ENCODE results near the gene FOXF2.
A peak's percentile ranks its signal among the peaks of the same experiment; 100 is the strongest.

FOXF2 gene

DNA sequence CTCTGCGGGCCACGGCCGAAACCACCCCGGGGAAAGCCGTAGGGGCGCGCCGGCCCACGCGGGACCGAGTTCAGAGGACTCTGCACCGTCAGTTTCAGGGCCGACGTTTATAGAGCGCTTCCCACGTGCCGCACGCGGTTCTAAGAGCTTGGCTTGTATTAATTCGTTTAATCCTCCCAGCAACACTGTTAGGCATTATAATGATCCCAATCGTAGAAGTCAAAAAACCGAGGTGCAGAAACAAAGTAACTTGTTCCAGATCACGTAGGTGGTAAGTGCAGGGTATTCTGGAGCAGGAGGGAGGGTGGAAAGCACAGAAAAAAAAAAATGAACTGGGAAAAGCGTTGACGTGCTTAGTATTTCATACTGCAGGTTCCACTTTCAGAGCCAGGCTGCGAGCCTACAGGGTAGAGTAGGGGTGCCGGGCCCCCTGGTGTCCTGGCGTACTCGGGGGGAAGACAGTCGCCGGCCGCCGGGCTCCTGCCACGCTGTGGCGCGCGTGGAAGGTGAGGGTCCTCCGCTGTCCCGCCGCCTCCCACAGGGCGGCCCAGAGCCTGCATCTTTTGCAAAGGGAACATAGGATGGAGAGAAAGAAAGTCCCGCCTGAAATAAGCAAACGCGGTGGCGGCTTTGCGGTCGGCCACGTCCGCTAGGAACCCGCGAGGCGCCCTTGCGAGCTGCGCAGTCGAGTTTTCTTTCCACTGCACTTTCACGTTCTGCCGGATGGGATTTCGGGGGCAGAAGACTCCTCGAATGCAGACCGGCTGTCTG is 10.2 kb upstream of the FOXF2 start:
- no peaks in the 10 kb centered on the region for H3K36me3 ChIP-seq
- peak; percentile 23 for DNase-seq
- peaks cover 99% of the 10 kb centered on the region for H3K27me3 ChIP-seq (ENCODE audit: insufficient read depth, low read depth, severe bottlenecking)
- no peak overlapping the region for H3K4me3 ChIP-seq (ENCODE audit: low read depth, low read length)
- no peak overlapping the region for H3K27ac ChIP-seq
- TF ChIP-seq, protein P1, sequence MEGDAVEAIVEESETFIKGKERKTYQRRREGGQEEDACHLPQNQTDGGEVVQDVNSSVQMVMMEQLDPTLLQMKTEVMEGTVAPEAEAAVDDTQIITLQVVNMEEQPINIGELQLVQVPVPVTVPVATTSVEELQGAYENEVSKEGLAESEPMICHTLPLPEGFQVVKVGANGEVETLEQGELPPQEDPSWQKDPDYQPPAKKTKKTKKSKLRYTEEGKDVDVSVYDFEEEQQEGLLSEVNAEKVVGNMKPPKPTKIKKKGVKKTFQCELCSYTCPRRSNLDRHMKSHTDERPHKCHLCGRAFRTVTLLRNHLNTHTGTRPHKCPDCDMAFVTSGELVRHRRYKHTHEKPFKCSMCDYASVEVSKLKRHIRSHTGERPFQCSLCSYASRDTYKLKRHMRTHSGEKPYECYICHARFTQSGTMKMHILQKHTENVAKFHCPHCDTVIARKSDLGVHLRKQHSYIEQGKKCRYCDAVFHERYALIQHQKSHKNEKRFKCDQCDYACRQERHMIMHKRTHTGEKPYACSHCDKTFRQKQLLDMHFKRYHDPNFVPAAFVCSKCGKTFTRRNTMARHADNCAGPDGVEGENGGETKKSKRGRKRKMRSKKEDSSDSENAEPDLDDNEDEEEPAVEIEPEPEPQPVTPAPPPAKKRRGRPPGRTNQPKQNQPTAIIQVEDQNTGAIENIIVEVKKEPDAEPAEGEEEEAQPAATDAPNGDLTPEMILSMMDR (IDR thresholded peaks at IDR 0.05; ENCODE audit: low read depth, low read length): peak; percentile 18; the same call in 1 of the 2 replicates
- no peaks in the 10 kb centered on the region for H3K9me3 ChIP-seq (ENCODE audit: severe bottlenecking)

DNA sequence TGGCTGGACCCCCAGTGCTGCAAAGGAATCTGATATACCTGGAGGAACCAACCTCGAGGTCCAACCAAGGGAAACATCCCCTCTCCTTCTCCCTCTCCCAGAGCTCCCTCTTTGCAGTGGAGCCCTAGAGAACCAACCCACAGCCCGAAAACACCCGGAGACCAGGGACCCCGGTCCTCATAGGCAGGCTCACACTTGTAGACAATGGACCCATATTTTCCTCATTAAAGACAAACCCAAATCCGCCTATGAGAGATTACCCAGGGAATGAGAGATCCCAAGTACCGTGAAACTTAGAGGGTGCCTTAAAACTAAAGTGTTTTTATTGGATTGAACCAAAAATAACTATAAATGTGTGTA is 9.6 kb upstream of the FOXF2 start:
- no peak overlapping the region for H3K27ac ChIP-seq
- H3K4me3 ChIP-seq (ENCODE audit: low read depth, low read length): no peak overlapping the region
- TF ChIP-seq, protein P1 (IDR thresholded peaks at IDR 0.05; ENCODE audit: low read depth, low read length): no peak
- DNase-seq: no peak
- no peaks in the 10 kb centered on the region for H3K9me3 ChIP-seq (ENCODE audit: severe bottlenecking)
- H3K27me3 ChIP-seq (ENCODE audit: insufficient read depth, low read depth, severe bottlenecking): peaks cover 99% of the 10 kb centered on the region
- H3K36me3 ChIP-seq: no peaks in the 10 kb centered on the region

DNA sequence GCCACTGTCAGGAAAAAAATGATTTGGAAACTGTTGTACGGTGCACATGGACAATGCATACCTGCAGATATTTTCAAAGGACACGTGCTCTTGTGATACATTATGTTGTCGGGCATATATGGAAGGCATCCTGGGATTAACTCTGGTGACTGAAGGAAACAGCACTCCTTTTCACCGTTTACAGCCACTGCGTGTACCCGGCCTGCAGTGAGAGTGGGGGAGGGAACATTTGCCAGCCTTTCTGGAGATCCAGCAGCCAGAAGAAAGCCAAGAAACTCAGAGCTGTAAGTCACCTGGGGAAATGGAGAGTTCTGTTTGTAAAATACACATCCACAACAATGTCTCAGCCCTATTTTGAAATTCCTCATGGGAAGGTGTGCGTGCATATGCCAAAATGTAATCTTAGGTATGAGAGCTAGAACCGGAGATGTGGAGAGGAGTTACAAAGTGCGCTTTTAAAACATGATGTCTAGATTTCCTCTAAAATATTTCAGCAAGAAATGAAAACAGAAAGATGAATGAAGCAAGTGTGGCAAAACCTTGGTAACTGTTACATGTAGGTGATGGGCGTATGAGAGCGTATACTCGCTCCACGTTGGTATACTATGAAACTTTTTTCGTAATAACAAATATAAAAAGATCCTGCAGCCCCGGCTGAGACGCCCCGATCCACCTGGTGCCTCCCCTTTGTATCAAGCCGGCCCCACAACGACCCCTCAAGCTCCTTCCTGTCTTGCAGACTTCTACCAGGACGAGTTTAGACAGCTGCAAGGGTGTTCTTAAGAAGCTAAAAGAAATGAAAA is 8.6 kb upstream of the FOXF2 start:
- no peak for DNase-seq
- H3K36me3 ChIP-seq: no peaks in the 10 kb centered on the region
- TF ChIP-seq, protein P1 (IDR thresholded peaks at IDR 0.05; ENCODE audit: low read depth, low read length): no peak
- peaks cover 99% of the 10 kb centered on the region for H3K27me3 ChIP-seq (ENCODE audit: insufficient read depth, low read depth, severe bottlenecking)
- no peaks in the 10 kb centered on the region for H3K9me3 ChIP-seq (ENCODE audit: severe bottlenecking)
- H3K27ac ChIP-seq: no peak overlapping the region
- no peak overlapping the region for H3K4me3 ChIP-seq (ENCODE audit: low read depth, low read length)

DNA sequence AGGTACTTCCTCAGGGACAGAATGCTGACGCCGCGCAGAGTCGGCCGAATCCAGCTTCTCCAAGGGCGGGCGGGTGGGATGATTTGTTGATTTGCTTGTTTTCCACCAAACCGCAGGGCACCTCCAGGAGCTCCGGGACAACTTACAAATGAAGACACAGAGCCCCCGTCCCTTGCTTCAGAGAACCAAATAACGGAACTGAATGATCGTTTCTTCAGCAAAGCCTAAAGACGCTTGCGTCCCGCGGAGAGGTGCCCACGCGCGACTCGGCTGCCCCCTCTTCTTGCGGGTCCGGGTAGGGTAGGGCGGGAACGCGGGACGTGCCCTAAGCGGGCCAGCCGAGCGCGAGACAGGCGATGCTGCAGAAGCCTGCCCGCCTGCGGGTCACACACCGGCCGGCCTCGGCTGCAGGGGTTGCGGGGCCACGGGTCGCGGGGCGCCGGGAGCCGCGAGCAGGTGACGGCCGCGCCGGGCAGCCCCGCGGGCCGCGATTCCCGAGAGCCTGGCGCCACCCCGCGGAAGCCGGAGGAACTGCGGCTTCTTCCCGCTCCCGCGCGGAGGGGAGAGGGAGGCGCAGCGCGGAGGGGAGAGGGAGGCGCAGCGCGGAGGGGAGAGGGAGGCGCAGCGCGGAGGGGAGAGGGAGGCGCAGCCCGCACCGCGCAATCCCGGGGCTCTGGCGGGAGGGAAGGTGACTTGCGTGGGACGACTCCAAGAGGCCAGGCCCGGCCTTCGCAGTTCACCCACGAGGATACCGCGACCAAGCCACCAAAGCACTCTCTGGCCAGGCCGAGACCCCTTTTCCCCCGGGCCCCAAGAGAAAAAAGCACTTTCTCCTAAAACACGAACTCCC is 7.7 kb upstream of the FOXF2 start:
- TF ChIP-seq, protein P1 (IDR thresholded peaks at IDR 0.05; ENCODE audit: low read depth, low read length): peak; percentile 84
- DNase-seq: peak; percentile 77
- Histone ChIP-seq H3K36me3 (no peaks in the 10 kb centered on the region), H3K9me3 (ENCODE audit: severe bottlenecking) (no peaks in the 10 kb centered on the region), H3K27me3 (ENCODE audit: insufficient read depth, low read depth, severe bottlenecking) (peaks cover 99% of the 10 kb centered on the region), H3K27ac (no peak overlapping the region), H3K4me3 (ENCODE audit: low read depth, low read length) (peak overlapping the region; percentile 25)

DNA sequence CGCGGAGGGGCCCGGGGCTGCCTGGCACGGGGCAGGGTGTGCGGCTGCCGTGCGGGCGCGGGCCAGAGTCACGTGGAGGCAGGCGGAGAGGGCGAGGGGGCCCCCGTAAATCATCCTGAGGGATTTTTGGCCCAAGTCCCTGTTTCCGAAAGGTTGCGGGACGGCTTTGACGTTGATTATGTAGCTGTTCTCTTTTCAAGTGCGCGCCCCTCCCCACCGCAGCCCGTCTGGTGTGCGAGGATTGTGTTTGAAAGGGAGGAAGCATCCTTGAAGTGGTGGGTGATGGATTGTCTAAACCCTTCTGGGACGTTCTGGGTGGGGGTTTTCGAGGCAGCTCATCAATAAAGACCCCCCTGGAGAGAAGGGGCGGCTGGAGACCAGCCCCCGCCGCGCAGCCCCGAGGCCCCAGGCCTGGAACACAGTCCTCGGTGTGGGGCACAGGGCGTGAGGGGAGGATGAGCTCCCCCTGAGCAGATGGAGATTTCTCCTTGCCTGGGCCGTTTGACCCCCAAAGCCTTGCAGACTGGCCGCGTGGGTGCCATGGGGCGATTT is 7.0 kb upstream of the FOXF2 start:
- DNase-seq: no peak
- Histone ChIP-seq H3K4me3 (ENCODE audit: low read depth, low read length) (peak overlapping the region; percentile 25), H3K9me3 (ENCODE audit: severe bottlenecking) (no peaks in the 10 kb centered on the region), H3K27ac (no peak overlapping the region), H3K36me3 (no peaks in the 10 kb centered on the region), H3K27me3 (ENCODE audit: insufficient read depth, low read depth, severe bottlenecking) (peaks cover 99% of the 10 kb centered on the region)
- TF ChIP-seq, protein P1 (IDR thresholded peaks at IDR 0.05; ENCODE audit: low read depth, low read length): no peak

All from WERI-Rb-1 (cell line).